Endometrial microvascular endothelial cells (primary cell): ENCODE results near the gene NR1I3. TPM values are rescaled to one million over a fixed set of nuclear protein-coding genes. Genes with fewer than 3 reads are reported as not detected.

Experiments used
- in situ Hi-C: cut with HindIII; loops from 2 replicates; pipeline ENCODE4 v1.10.0; 2017; ENCODE audit warnings: low sequenced_read_pairs, low pct_unique_long_range_greater_than_20kb; ENCODE audit errors: inconsistent ontology term
- total RNA-seq: library from RNA; depleted of rRNA; stranded (reverse); fragments of >200 nt; gene quantifications from one replicate; pipeline ENCODE4 v1.2.3, GENCODE V29; 2015; ENCODE audit errors: inconsistent ontology term

Gene NR1I3
- total RNA-seq, 1 donor from 2014 or later, result not detected

- in situ Hi-C loops, result no loop called here
These were observed 55.8 kb downstream of the NR1I3 start for GRCh38 chr1:161182214-161182613.

- in situ Hi-C loops, result no loop called here
These were observed 57.4 kb downstream of the NR1I3 start for GRCh38 chr1:161180639-161181038.

DNA sequence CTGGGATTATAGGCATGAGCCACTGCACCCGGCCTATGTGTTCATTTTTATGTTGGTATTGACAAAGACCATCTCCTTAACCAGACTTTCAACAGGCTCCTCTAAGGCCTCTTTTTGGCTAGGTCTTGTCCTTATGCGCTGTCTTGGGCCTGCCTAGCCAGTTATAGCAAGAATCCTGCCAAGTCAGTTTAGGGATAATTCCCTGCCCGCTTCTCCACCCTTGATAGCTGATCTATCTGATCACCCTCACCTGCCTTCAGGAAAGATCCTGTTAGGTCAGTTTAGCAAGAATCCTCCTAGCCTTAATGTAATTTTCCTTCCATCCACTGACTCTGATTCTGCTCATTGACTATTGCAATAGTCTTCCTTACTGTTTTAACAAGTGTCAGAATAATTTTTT is 58.3 kb downstream of the NR1I3 start:
- in situ Hi-C loops, result no loop called here

Other genes with a start within 250 kb of the NR1I3 start
- 84.0 TPM for gene F11R, start 217.1 kb downstream of the NR1I3 start, total RNA-seq
- gene TSTD1, start 199.2 kb downstream of the NR1I3 start, total RNA-seq, result not detected
- gene USF1, start 192.2 kb downstream of the NR1I3 start, total RNA-seq, result 119 TPM
- not detected for gene ARHGAP30, start 168.3 kb downstream of the NR1I3 start, total RNA-seq
- gene NECTIN4, start 148.6 kb downstream of the NR1I3 start, total RNA-seq, result not detected
- 0.46 TPM for gene KLHDC9, start 139.8 kb downstream of the NR1I3 start, total RNA-seq
- 49.2 TPM for gene PFDN2, start 120.2 kb downstream of the NR1I3 start, total RNA-seq
- 31.9 TPM for gene NIT1, start 120.1 kb downstream of the NR1I3 start, total RNA-seq
- 28.3 TPM for gene DEDD, start 105.5 kb downstream of the NR1I3 start, total RNA-seq
- 74.1 TPM for gene UFC1, start 84.2 kb downstream of the NR1I3 start, total RNA-seq
- 11.8 TPM for gene USP21, start 78.7 kb downstream of the NR1I3 start, total RNA-seq
- 19.2 TPM for gene PPOX, start 71.8 kb downstream of the NR1I3 start, total RNA-seq
- 46.3 TPM for gene B4GALT3, start 60.7 kb downstream of the NR1I3 start, total RNA-seq
- 17.7 TPM for gene ADAMTS4, start 39.1 kb downstream of the NR1I3 start, total RNA-seq
- gene NDUFS2, start 35.8 kb downstream of the NR1I3 start, total RNA-seq, result 161 TPM
- not detected for gene FCER1G, start 22.9 kb downstream of the NR1I3 start, total RNA-seq
- gene APOA2, start 14.6 kb downstream of the NR1I3 start, total RNA-seq, result not detected
- 24.8 TPM for gene TOMM40L, start 12.1 kb downstream of the NR1I3 start, total RNA-seq
- gene PCP4L1, start 20.5 kb upstream of the NR1I3 start, total RNA-seq, result not detected
- gene MPZ, start 71.8 kb upstream of the NR1I3 start, total RNA-seq, result 0.93 TPM
- 71.5 TPM for gene SDHC, start 76.2 kb upstream of the NR1I3 start, total RNA-seq
- gene CFAP126, start 129.7 kb upstream of the NR1I3 start, total RNA-seq, result not detected